Measurements from ENCODE around the gene ASTN2. TPM values are rescaled to one million over a fixed set of nuclear protein-coding genes. Genes with fewer than 3 reads are reported as not detected.

ASTN2 gene
- total and polyA plus RNA-seq, 9 of the 15 experiments (the other 6 are each of a cell fraction or from before 2014, with no cell fraction given) = 0.56 to 3.5 (median 1.9) TPM

- TF ChIP-seq RFX1 (IDR thresholded peaks at IDR 0.05) (no peak), MAFF (IDR thresholded peaks at IDR 0.05; ENCODE audit: low read length) (no peak), KDM1A (IDR thresholded peaks at IDR 0.05) (peak; percentile 68 to 73), HDAC2 (IDR thresholded peaks at IDR 0.05) (peak; percentile 80; the same call in 1 of the 2 replicates), RBM25 (IDR thresholded peaks at IDR 0.05; ENCODE audit: low read depth, low read length, severe bottlenecking) (peak; percentile 86), HBP1 (CRISPR knock-in tag; IDR thresholded peaks at IDR 0.05) (no peak)
- TF ChIP-seq, protein P1, sequence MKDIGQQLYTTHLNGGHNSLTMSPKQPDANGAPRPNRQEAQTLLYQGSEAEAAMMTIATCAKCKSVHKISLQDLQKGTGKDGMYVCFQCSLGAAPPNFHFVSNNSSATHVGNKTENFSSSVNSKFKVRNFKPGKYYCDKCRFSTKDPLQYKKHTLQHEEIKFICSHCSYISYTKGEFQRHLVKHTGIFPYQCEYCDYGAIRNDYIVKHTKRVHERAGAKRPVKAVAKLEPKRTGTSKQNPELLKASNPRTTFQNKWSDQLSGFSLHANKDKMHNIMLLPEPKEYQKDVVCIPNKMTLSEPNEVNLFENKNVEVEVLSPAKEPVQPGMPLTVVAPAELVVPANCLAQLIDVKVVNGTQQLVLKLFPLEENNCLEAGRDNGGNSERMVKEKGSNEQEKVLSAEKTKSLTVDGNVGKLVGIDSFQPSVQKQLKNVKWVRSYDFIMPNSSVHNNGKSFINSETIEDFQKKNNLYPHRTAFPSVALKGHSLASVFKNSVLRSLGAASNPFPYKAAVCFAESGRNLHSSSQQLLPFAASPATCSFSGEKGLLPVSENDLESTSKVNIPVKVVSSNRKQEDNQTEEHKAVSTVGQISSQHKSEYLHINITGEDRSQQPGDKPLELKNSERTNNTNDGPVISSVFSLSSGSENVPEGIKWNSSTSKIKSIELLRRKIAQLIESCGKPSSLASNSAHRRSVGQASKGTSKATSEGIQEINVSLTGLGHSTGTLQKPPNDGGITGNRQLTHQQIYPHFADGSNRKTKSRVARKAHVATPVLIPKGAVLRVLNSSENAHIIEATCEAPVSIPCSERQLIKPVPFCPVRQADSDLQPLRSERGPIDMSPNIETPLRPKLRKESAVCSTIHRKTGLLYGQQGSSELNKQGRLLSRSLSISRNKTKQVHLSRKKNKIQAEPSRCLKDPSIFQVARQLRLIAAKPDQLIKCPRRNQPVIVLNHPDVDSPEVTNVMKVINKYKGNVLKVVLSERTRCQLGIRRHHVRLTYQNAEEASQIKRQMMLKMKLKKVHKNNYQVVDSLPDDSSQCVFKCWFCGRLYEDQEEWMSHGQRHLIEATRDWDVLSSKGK (CRISPR knock-in tag; IDR thresholded peaks at IDR 0.05) = no peak
These were observed 964.3 kb downstream of the ASTN2 start (continued) for GRCh38 chr9:116450378-116451139.

Measured in K562 (cell line).